SK-N-MC (cell line): ENCODE data around the gene HCLS1.

ENCODE experiments used
- DNase-seq: peaks from one replicate; pipeline ENCODE4 v3.0.0-alpha.2; 2011; ENCODE audit warnings: low read depth, low spot score
- H3K27ac ChIP-seq: fragments of 200-600 bp; sonication (generic); 2 replicates; pipeline ENCODE4 v1.5.1; 2016; ENCODE audit warnings: mixed run types
- H3K36me3 ChIP-seq: fragments of 200-600 bp; sonication (generic); 2 replicates; pipeline ENCODE4 v1.6.1; 2017; ENCODE audit warnings: antibody characterized with exemption, low read length, mixed read lengths; ENCODE audit not compliant: insufficient read depth
- H3K4me3 ChIP-seq: fragments of 200-600 bp; sonication (generic); 2 replicates; pipeline ENCODE4 v1.5.1; 2016
- H3K9ac ChIP-seq: fragments of 200-600 bp; sonication (generic); 2 replicates; pipeline ENCODE4 v1.8.0; 2017; ENCODE audit warnings: mixed run types, mixed read lengths; ENCODE audit not compliant: insufficient read length
- H3K9me3 ChIP-seq: fragments of 200-600 bp; sonication (generic); 2 replicates; pipeline ENCODE4 v1.6.1; 2017; ENCODE audit warnings: low read depth, mild to moderate bottlenecking, antibody characterized with exemption, low read length, moderate library complexity, mixed read lengths
- EZH2 ChIP-seq: fragments of 200-600 bp; sonication (generic); IDR thresholded peaks from one replicate; pipeline ENCODE4 v1.6.1; 2017; ENCODE audit warnings: antibody characterized with exemption
- FOXP2 ChIP-seq: optimal IDR thresholded peaks from 2 replicates; pipeline ENCODE3; 2011; ENCODE audit warnings: mild to moderate bottlenecking, moderate library complexity; ENCODE audit not compliant: insufficient read depth; ENCODE audit errors: extremely low read length, control extremely low read depth
- POLR2AphosphoS5 ChIP-seq: IDR thresholded peaks from 2 replicates; pipeline ENCODE4 v1.6.1; 2012; ENCODE audit warnings: mild to moderate bottlenecking, low read depth, low read length, borderline replicate concordance

HCLS1 gene, protein sequence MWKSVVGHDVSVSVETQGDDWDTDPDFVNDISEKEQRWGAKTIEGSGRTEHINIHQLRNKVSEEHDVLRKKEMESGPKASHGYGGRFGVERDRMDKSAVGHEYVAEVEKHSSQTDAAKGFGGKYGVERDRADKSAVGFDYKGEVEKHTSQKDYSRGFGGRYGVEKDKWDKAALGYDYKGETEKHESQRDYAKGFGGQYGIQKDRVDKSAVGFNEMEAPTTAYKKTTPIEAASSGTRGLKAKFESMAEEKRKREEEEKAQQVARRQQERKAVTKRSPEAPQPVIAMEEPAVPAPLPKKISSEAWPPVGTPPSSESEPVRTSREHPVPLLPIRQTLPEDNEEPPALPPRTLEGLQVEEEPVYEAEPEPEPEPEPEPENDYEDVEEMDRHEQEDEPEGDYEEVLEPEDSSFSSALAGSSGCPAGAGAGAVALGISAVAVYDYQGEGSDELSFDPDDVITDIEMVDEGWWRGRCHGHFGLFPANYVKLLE

GRCh38 chr3:121660356-121661171 lies at the start of gene HCLS1:
Gene HCLS1 (minus strand): TSS chr3:121660903. CDS start chr3:121658347, 2,556 bp downstream.
- DNase-seq: no peak
- no peak for TF ChIP-seq EZH2
- no peak for TF ChIP-seq FOXP2
- no peak for TF ChIP-seq POLR2AphosphoS5
- H3K27ac ChIP-seq: no peak within 1 kb of the TSS
- no peak within 1 kb of the TSS for H3K4me3 ChIP-seq
- H3K9me3 ChIP-seq: no peaks in the 10 kb centered on the region
- no peak within 1 kb of the TSS for H3K9ac ChIP-seq
- no peaks in the 10 kb centered on the region; the same call in 1 of the 2 replicates for H3K36me3 ChIP-seq

- Histone ChIP-seq H3K9ac (no peak overlapping the region), H3K4me3 (no peak overlapping the region), H3K36me3 (no peaks in the 10 kb centered on the region), H3K9me3 (no peaks in the 10 kb centered on the region), H3K27ac (no peak overlapping the region)
- TF ChIP-seq POLR2AphosphoS5: no peak
- TF ChIP-seq FOXP2: no peak
- no peak for TF ChIP-seq EZH2
- DNase-seq: no peak
Measured at GRCh38 chr3:121710347-121710746, 49.6 kb upstream of the HCLS1 start.

GRCh38 chr3:121707531-121708273 lies 47.0 kb upstream of the HCLS1 start:
- no peak for DNase-seq
- Histone ChIP-seq H3K27ac (no peak overlapping the region), H3K4me3 (no peak overlapping the region), H3K9me3 (no peaks in the 10 kb centered on the region), H3K36me3 (0 out of 2 replicates have a peak, but pooled peaks cover 3% of the 10 kb centered on the region), H3K9ac (no peak overlapping the region)
- TF ChIP-seq POLR2AphosphoS5 (no peak), FOXP2 (no peak), EZH2 (no peak)

- Histone ChIP-seq H3K27ac (no peak overlapping the region), H3K4me3 (no peak overlapping the region), H3K9ac (no peak overlapping the region), H3K9me3 (no peaks in the 10 kb centered on the region), H3K36me3 (0 out of 2 replicates have a peak, but pooled peaks cover 3% of the 10 kb centered on the region)
- TF ChIP-seq EZH2 (no peak), FOXP2 (no peak), POLR2AphosphoS5 (no peak)
- DNase-seq: no peak
Measured at GRCh38 chr3:121705541-121705940, 44.8 kb upstream of the HCLS1 start.

- Histone ChIP-seq H3K9me3 (no peaks in the 10 kb centered on the region), H3K27ac (no peak overlapping the region), H3K9ac (no peak overlapping the region), H3K4me3 (no peak overlapping the region), H3K36me3 (0 out of 2 replicates have a peak, but pooled peaks cover 3% of the 10 kb centered on the region)
- DNase-seq: no peak
- no peak for TF ChIP-seq POLR2AphosphoS5
- no peak for TF ChIP-seq FOXP2
- no peak for TF ChIP-seq EZH2
Measured at GRCh38 chr3:121703973-121704372, 43.3 kb upstream of the HCLS1 start.

DNA sequence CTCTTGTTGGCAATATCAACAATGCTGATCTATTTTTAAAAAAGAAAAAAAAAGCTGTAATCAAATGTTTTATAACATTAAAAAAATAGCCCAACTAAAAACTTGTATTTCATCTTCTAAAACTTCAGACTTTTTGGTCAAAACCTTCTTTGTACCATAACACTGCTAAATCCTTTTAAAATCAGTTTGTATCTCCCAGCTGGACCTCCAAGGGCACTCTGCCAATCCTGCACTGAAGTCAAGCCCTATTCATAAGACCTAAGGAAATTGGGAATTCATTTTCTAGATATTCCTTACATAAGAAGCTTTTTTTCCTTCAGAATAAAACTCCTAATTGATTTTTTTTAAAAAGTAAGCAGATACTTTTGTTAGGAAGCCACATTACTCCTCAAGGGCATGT lies 38.2 kb upstream of the HCLS1 start:
- DNase-seq: no peak
- no peak for TF ChIP-seq FOXP2
- TF ChIP-seq POLR2AphosphoS5: no peak
- no peak for TF ChIP-seq EZH2
- Histone ChIP-seq H3K4me3 (no peak overlapping the region), H3K9ac (no peak overlapping the region), H3K27ac (no peak overlapping the region), H3K36me3 (no peaks in the 10 kb centered on the region), H3K9me3 (no peaks in the 10 kb centered on the region)

- H3K4me3 ChIP-seq: no peak overlapping the region
- no peak for TF ChIP-seq POLR2AphosphoS5
- TF ChIP-seq EZH2: no peak
- no peak for TF ChIP-seq FOXP2
- H3K9me3 ChIP-seq: no peaks in the 10 kb centered on the region
- no peak for DNase-seq
- H3K27ac ChIP-seq: no peak overlapping the region
- no peaks in the 10 kb centered on the region for H3K36me3 ChIP-seq
- H3K9ac ChIP-seq: no peak overlapping the region
Measured at GRCh38 chr3:121698476-121698875, 37.8 kb upstream of the HCLS1 start.
